G401.6 (cell line): ENCODE data around the gene CEP170B.
"Not testable (repeated sequence)": the region's sequence is repeated elsewhere in the genome, so short reads cannot be mapped to it uniquely, and the experiment has no call there.

Experiments used
- FAIRE-seq: peaks from 2 replicates; lab custom pipeline; 2012; peaks lifted over from hg19 to GRCh38; lab: Jason Lieb, UNC

Gene CEP170B

GRCh38 chr14:104844306-104845032 is 20.6 kb upstream of the CEP170B start:
- FAIRE-seq = no peak

- no peak for FAIRE-seq
Observed at GRCh38 chr14:104845033-104845666, 19.9 kb upstream of the CEP170B start.

GRCh38 chr14:104845834-104846441 is 19.1 kb upstream of the CEP170B start:
- FAIRE-seq = no peak

GRCh38 chr14:104852280-104852663 is 12.8 kb upstream of the CEP170B start:
- no peak for FAIRE-seq

- FAIRE-seq = no peak
Observed at GRCh38 chr14:104855532-104856090, 9.5 kb upstream of the CEP170B start.

- FAIRE-seq = no peak
Observed at GRCh38 chr14:104856157-104856868, 8.8 kb upstream of the CEP170B start.

GRCh38 chr14:104856869-104857860 is 7.9 kb upstream of the CEP170B start:
- no peak for FAIRE-seq

GRCh38 chr14:104857931-104858330 is 7.1 kb upstream of the CEP170B start:
- not testable (repeated sequence) for FAIRE-seq

GRCh38 chr14:104858811-104859426 is 6.1 kb upstream of the CEP170B start:
- FAIRE-seq = no peak

GRCh38 chr14:104859900-104860299 is 5.2 kb upstream of the CEP170B start:
- FAIRE-seq = no peak

- no peak for FAIRE-seq
Observed at GRCh38 chr14:104860414-104860813, 4.7 kb upstream of the CEP170B start.

GRCh38 chr14:104863131-104863862 is 1.8 kb upstream of the CEP170B start:
- FAIRE-seq = no peak

- FAIRE-seq = no peak
Observed at GRCh38 chr14:104863923-104864266, 1.2 kb upstream of the CEP170B start.

GRCh38 chr14:104864267-104865080 is 594 bp upstream of the CEP170B start:
- no peak for FAIRE-seq

GRCh38 chr14:104865631-104866441 is 768 bp downstream of the CEP170B start:
- FAIRE-seq = no peak

GRCh38 chr14:104866451-104867370 is 1.6 kb downstream of the CEP170B start:
- FAIRE-seq = no peak

GRCh38 chr14:104867371-104868059 is 2.4 kb downstream of the CEP170B start:
- no peak for FAIRE-seq
